Esophagus (tissue), 2 donors: ENCODE measurements around the gene FPR2. TPM values are rescaled to one million over a fixed set of nuclear protein-coding genes. Genes with fewer than 3 reads are reported as not detected.
"Not testable (repeated sequence)": the region's sequence is repeated elsewhere in the genome, so short reads cannot be mapped to it uniquely, and the experiment has no call there.

Experiments
- H3K27ac ChIP-seq, 2 donors: one replicate each; pipeline ENCODE4 v1.5.1; 2013; ENCODE audit warnings: low read depth in 2 of 2, mild to moderate bottlenecking in 2 of 2, inconsistent platforms in 1 of 2, low read length in 1 of 2, moderate library complexity in 1 of 2
- H3K27me3 ChIP-seq, 2 donors: one replicate each; pipeline ENCODE4 v1.6.1; 2013; ENCODE audit warnings: low read length in 2 of 2, control low read depth in 1 of 2, mild to moderate bottlenecking in 1 of 2; ENCODE audit not compliant: insufficient read depth in 2 of 2, control insufficient read depth in 1 of 2
- H3K36me3 ChIP-seq, 2 donors: one replicate each; pipeline ENCODE4 v1.6.1; 2013; ENCODE audit warnings: low read length in 1 of 2; ENCODE audit not compliant: control insufficient read depth in 2 of 2, insufficient read depth in 2 of 2
- H3K4me1 ChIP-seq, 2 donors: one replicate each; pipeline ENCODE4 v1.6.1; 2013; ENCODE audit warnings: low read length in 1 of 2; ENCODE audit not compliant: control insufficient read depth in 2 of 2, insufficient read depth in 2 of 2
- H3K4me3 ChIP-seq, 2 donors: one replicate each; pipeline ENCODE4 v1.5.1; 2013; ENCODE audit warnings: low read length in 2 of 2, mild to moderate bottlenecking in 2 of 2, low read depth in 1 of 2, moderate library complexity in 1 of 2
- H3K9me3 ChIP-seq, 2 donors: one replicate each; pipeline ENCODE4 v1.6.1; 2013; ENCODE audit warnings: mild to moderate bottlenecking in 2 of 2, low read depth in 1 of 2, low read length in 1 of 2, moderate library complexity in 1 of 2; ENCODE audit not compliant: control insufficient read depth in 2 of 2, insufficient read depth in 1 of 2
- WGBS, 2 donors: extraction: QIAGEN DNeasy Blood & Tissue Kit; methylation state at CpG; one replicate each; pipeline ENCODE4 v1.1.7; 2013; 5-methylcytosine and 5-hydroxymethylcytosine counted together
- polyA plus RNA-seq, 2 donors: library from polyadenylated mRNA; stranded (reverse); fragments of 200-250 nt; gene quantifications; one replicate each; pipeline ENCODE4 v1.2.3, GENCODE V29; 2013
- donor health status: healthy with polysubstance abuse.
- donor health status: Bipolar disorder and iron deficiency.

FPR2 gene
- polyA plus RNA-seq, 2 donors, result 0.04 to 0.12 TPM

DNA sequence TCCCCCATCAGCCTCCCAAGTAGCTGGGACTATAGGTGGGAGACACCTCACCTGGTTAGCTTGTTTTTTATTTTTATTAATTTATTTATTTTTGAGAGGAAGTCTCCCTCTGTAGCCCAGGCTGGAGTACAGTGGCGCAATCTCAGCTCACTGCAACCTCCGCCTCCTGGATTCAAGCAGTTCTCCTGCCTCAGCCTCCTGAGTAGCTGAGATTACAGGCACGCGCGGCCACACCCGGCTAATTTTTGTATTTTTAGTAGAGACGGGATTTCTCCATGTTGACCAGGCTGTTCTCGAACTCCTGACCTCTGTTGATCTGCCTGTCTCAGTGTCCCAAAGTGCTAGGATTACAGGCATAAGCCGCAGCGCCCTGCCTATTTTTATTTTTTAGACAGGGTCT, 22.5 kb upstream of the FPR2 start:
- not testable (repeated sequence) for H3K27me3 ChIP-seq, H3K36me3 ChIP-seq, H3K9me3 ChIP-seq, H3K4me1 ChIP-seq, H3K4me3 ChIP-seq, H3K27ac ChIP-seq
- WGBS, 2 donors, result 89 to 91% methylated on average over 10 of the region's 10 CpGs

DNA sequence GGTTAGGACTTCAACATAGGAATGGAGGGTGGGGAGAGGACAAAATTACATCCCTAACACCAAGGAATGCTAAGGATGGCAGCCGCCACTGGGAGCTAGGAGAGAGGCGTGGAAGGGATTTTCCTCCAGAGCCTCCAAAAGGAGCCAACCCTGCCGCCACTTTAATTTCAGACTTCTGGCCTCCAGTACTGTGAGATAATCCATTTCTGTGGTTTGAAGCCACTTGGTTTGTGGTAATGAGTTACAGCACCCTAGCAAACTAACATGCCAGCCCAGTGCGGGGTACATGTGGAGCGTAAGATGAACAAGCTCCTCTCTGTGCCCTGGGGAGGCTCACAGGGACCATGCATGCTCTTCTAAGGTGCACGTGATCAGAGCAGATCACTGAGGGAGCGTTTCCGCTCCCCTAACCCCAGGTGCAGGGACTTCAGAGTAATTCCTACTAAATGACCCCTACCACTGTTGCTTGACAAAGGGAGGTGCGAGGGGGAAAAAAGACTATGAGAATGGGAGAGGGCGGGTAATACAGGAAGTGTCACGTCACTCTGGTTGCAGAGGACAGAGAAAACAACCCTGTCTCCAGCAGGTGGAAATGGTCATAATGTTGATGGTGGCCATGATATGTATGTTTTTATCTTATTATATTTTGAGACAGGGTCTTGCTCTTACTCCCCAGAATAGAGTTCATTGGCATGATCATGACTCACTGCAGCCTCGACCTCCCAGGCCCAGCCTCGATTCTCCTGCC, 21.3 kb upstream of the FPR2 start:
- Histone ChIP-seq H3K36me3 (no peaks in the 10 kb centered on the region), H3K27me3 (no peaks in the 10 kb centered on the region), H3K4me1 (no peaks in the 10 kb centered on the region), H3K4me3 (no peak overlapping the region), H3K27ac (no peak overlapping the region), H3K9me3 (peaks cover 0 to 5% of the 10 kb centered on the region in 2 donors)
- WGBS, 2 donors, result 73 to 78% methylated on average over 13 of the region's 13 CpGs

DNA sequence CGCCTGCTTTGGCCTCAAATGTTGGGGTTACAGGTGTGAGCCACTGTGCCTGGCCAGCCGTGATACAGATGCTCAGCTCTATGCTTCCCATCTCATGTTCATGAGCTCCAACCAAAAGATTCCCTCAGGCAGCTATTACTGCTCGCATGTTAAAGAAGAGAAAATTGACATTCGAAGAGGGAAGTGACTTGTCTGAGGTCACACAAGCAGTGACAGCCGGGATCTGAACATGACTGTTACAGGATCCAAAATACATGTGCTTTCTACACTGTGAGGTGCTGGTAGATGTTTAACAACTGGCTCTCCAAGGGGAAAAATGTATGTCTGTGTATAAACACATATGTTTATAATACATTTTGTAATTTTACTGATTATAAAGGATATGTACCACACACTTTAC, 20.6 kb upstream of the FPR2 start:
- no peaks in the 10 kb centered on the region for H3K4me1 ChIP-seq
- no peaks in the 10 kb centered on the region for H3K36me3 ChIP-seq
- no peak overlapping the region for H3K27ac ChIP-seq
- H3K9me3 ChIP-seq, result peaks cover 0 to 5% of the 10 kb centered on the region in 2 donors
- 69 to 82% methylated on average over 5 of the region's 5 CpGs for WGBS, 2 donors
- no peak overlapping the region for H3K4me3 ChIP-seq
- no peaks in the 10 kb centered on the region for H3K27me3 ChIP-seq

DNA sequence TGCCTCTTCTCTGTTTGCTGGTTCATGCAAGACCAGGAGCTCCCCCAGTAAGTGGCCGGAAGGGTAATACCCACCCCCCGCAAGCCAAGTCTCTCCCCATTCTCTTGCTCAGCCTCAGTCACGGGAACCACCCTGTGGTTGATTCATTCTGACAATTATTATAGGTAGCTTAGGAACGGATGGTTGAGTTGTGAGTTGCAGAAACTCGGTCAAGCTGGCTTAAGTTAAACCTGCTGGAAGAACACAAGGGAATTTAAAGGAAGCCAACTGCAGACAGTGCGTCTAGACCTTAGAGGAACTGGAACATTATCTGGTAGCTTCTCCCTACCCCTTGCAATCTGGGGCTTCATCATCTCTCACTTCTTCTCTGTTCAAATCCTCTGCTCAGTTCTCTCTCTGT, 18.2 kb upstream of the FPR2 start:
- Histone ChIP-seq H3K9me3 (peaks cover 0 to 3% of the 10 kb centered on the region in 2 donors), H3K27me3 (no peaks in the 10 kb centered on the region), H3K4me3 (no peak overlapping the region), H3K36me3 (no peaks in the 10 kb centered on the region), H3K4me1 (no peaks in the 10 kb centered on the region), H3K27ac (no peak overlapping the region)
- WGBS, 2 donors, result 52 to 58% methylated on average over 6 of the region's 6 CpGs

DNA sequence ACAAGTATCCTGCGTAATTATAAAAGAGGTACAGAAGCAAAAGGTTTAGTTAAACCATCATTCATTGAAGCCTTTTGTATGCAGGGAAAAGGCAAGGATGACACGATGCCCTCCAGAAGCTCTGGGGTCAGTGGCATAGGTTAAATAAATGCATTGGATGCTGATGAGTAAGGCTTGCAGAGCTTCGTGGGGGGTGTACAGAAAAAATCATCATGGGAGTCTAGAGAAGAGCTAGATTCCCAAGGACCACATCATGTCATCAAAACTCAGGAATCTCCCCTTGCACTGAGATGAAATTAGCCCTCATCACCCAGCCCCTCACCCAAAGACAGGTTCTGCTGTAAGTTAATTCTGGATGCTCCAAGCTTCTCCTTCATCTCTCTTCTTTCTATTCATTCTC, 17.6 kb upstream of the FPR2 start:
- WGBS, 2 donors, result 73 to 81% methylated on average over 3 of the region's 3 CpGs
- no peak overlapping the region for H3K4me3 ChIP-seq

DNA sequence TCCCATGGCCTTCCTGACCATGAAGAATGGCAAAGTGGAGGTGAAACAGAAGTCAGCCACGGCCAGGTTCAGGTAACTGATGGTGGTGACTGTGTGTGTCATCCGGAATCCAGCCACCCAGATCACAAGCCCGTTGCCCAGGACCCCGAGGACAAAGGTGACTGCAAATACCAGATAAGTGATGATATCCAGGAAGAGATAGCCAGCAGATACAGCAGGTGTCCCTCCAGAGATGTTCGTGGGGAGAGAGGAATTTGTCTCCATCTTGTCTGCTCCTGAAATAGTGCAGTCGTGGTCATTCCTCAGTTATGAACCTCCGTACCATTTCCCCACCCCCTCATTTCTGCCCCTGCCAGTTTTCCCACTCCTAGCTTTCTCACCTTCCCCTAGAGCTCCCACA, 14.2 kb upstream of the FPR2 start:
- Histone ChIP-seq H3K27ac (no peak overlapping the region), H3K9me3 (no peaks in the 10 kb centered on the region), H3K4me1 (no peaks in the 10 kb centered on the region), H3K27me3 (no peaks in the 10 kb centered on the region), H3K36me3 (no peaks in the 10 kb centered on the region), H3K4me3 (no peak overlapping the region)
- WGBS, 2 donors, result 72 to 74% methylated on average over 7 of the region's 7 CpGs

More for the DNA sequence above, 17.6 kb upstream of the FPR2 start:
- H3K4me1 ChIP-seq, result no peaks in the 10 kb centered on the region
- no peaks in the 10 kb centered on the region for H3K36me3 ChIP-seq
- no peaks in the 10 kb centered on the region for H3K27me3 ChIP-seq
- H3K9me3 ChIP-seq, result peaks cover 0 to 3% of the 10 kb centered on the region in 2 donors
- no peak overlapping the region for H3K27ac ChIP-seq

DNA sequence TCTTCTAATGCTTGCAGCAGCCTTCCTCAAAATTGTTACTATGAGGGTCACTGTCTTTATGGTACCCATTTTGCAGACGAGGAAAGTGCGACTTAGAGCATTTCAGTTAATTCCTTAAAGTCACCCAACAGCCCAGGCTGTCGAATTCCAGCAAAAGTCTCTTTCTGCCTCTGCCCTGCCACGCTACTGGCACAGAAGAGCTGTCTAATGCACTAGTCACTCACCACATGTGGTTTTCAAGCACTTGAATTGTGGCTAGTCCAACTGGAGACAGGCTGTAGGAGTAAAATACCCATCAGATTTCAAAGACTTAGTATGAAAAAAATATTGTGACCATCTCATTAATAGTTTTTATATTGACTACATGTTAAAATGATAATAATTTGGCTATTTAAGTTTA, 11.0 kb upstream of the FPR2 start:
- Histone ChIP-seq H3K4me1 (no peaks in the 10 kb centered on the region), H3K36me3 (no peaks in the 10 kb centered on the region), H3K4me3 (no peak overlapping the region), H3K9me3 (no peaks in the 10 kb centered on the region), H3K27ac (no peak overlapping the region), H3K27me3 (no peaks in the 10 kb centered on the region)
- 78 to 79% methylated on average over 4 of the region's 4 CpGs for WGBS, 2 donors

DNA sequence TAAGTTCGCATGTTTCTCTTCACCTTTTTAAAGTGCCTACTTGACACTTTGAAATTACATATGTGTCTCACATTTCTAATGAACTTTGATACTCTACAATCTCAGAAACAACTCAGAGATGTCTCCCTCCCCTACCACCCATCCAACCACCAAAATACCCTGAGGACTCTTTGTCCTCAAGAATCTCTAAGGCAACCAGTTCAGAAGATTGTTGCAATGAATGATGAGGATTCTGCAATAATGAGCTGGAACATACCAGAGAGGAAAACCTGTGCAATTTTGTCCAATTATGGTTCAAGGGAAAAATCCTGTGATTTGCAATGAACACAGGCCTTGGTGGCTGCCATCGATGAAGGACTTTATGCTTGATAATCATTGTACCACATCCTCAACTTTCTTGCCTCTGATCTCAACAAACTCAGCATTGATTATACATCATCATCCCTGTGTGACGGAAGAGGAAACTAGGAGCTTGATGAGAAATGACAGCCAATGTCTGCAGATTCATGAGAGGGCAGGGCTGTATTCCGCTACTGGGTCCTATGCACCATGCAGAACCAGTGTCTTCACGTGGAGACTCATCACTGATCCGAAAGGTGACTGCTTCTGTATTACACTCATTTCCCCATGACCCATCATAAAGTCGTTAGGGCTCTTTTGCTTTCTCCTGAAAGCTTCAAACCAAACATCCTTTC, 10.4 kb upstream of the FPR2 start:
- Histone ChIP-seq H3K4me3 (no peak overlapping the region), H3K36me3 (no peaks in the 10 kb centered on the region), H3K27me3 (no peaks in the 10 kb centered on the region), H3K27ac (no peak overlapping the region), H3K4me1 (no peaks in the 10 kb centered on the region), H3K9me3 (no peaks in the 10 kb centered on the region)
- 76 to 82% methylated on average over 7 of the region's 7 CpGs for WGBS, 2 donors

DNA sequence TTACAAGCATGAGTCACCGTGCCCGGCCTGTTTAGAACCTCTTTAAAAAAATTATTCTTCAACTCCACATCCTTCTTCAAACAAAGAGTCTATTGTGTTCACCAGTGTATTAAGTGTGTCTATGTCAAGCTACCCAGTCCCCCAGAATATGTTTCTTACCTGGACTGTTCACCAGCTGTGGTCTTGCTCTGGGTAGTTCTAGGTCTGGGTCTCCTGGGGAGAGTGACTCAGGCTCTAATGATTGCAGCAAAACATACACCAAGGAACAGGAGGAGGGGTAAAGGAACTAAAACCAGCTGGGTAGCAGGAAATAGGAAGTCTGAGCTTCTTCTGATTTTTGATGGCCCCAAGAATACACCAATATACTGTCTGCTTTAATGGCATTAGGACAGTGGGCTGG, 9.3 kb upstream of the FPR2 start, which contains the start of gene FPR1:
Gene FPR1 (minus strand): TSS at position 224 of the 400 bp plus-strand sequence. CDS start 4,884 bp downstream, outside the sequence.
- no peaks in the 10 kb centered on the region for H3K4me1 ChIP-seq
- 56 to 62% methylated on average over 2 of the region's 2 CpGs for WGBS, 2 donors
- H3K36me3 ChIP-seq, result no peaks in the 10 kb centered on the region
- peaks cover 0 to 1% of the 10 kb centered on the region in 2 donors for H3K27me3 ChIP-seq
- H3K27ac ChIP-seq, result no peak within 1 kb of the TSS
- peaks cover 0 to 2% of the 10 kb centered on the region in 2 donors for H3K9me3 ChIP-seq
- no peak within 1 kb of the TSS for H3K4me3 ChIP-seq
